NCI-H446 treated with DMSO at 0.1 percent for 48 hours (cell line): ENCODE measurements around the gene VPS37B.
"Not testable (repeated sequence)": the region's sequence is repeated elsewhere in the genome, so short reads cannot be mapped to it uniquely, and the experiment has no call there.

Experiments used
- DNase-seq: peaks from one replicate; lab custom pipeline; 2025; lab: John Stamatoyannopoulos, UW

VPS37B gene

DNA sequence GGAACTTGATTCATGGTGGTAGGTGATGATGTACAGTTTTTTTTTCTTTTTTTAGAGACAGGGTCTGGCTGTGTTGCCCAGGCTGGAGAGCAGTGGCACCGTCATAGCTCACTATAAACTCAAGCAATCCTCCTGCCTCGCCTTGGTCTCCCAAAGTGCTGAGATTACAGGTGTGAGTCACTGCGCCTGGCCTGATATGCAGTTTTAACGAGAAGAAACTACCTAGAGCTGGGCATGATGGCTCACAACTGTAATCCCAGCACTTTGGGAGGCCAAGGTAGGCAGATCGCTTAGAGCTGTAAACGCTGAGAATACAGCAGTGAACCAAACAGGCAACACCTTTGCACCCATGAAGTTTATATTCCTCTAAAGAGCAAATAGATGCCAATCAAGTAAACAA, 13.0 kb upstream of the VPS37B start:
- no peak for DNase-seq

DNA sequence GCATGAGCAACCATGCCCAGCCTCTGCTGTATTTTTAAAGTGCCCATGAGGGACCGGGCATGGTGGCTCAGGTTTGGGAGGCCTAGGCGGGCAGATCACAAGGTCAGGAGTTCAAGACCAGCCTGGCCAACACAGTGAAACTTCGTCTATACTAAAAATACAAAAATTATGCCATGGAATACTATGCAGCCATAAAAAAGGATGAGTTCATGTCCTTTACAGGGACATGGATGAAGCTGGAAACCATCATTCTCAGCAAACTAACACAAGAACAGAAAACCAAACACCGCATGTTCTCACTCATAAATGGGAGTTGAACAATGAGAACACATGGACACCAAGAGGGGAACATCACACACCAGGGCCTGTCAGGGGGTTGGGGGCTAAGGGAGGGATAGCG, 9.3 kb upstream of the VPS37B start:
- not testable (repeated sequence) for DNase-seq

DNA sequence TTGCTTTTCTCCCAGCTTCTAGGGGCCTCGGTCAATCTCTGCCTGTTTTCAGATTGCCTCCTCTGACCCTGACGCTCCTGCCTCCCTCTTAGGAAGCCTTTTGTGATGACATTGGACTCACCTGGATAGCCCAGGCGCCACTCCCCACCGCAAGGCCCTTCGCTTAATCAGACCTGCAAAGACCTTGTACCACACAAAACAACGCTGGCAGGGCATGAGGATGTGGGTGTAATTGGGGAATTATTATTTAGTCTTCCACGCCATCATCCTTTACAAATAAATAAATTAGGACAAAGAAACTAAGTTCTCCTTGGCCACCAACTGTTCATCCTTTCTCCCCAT, 7.7 kb upstream of the VPS37B start:
- DNase-seq = no peak

- no peak for DNase-seq
Measured at GRCh38 chr12:122902854-122903692, 7.1 kb upstream of the VPS37B start.

DNA sequence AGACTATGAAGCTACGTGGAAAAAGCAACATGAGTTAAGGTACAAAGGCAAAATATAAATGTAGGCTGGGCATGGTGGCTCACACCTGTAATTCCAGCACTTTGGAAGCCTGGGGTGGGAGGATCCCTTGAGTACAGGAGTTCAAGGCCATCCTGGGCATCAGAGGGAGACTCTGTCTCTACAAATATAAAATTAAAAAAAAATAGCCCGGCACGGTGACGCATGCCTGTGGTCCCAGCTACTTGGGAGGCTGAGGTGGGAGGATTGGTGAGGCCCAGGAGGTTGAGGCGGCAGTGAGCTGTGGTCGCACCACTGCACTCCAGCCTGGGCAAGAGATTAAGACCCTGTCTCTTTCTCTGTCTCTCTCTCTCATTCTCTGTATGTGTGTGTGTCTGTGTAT, 4.0 kb upstream of the VPS37B start:
- no peak for DNase-seq

- DNase-seq = no peak
Measured at GRCh38 chr12:122896662-122897061, 738 bp upstream of the VPS37B start.

GRCh38 chr12:122895320-122895703, 612 bp downstream of the VPS37B start:
- no peak for DNase-seq

GRCh38 chr12:122894193-122895121, 1.5 kb downstream of the VPS37B start:
- DNase-seq = no peak

DNA sequence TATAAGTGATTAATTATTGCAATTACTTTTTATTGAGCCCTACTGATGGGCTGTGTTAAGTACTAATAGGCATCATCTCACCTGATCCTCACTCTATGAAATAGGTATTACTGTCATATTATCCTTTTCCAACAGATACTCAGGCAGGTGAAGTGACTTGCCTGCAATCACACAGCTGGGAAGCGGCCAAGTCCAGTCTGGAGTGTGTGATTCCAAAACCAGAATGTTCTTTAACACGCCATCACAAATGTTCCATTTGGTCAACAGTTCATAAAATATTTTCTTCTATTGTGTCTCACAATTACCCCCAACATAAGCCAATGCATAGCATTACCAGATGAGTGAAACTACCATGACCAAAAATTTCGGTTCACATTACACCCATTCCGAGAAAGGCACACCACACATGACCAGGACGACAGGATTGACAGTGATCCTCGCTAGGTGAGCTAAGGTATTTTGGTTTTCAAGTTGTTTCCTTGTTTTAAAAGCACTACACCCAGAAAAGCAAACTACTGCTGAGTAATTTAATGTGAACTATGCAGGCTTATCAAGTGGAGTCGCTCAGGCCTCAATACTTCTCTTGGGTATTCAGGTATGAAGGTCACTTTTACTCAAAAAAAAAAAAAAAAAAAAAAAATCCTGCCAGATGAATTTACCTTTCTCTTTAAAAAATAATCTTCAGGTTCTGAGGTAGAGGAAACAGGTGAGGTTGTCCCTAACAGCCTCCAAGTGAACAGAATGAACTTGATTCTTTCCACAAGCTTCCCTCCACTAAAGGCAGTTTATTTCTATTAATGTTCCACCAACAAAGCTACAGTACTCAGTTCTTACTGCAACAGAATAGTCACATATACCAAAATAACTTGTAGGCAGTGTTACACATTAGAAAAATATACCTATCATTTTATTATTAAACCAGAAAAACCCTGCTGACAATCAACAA, 2.4 kb downstream of the VPS37B start:
- DNase-seq = no peak

- DNase-seq = not testable (repeated sequence)
Measured at GRCh38 chr12:122892724-122893123, 3.2 kb downstream of the VPS37B start.

- DNase-seq = no peak
Measured at GRCh38 chr12:122891661-122892525, 4.0 kb downstream of the VPS37B start.

DNA sequence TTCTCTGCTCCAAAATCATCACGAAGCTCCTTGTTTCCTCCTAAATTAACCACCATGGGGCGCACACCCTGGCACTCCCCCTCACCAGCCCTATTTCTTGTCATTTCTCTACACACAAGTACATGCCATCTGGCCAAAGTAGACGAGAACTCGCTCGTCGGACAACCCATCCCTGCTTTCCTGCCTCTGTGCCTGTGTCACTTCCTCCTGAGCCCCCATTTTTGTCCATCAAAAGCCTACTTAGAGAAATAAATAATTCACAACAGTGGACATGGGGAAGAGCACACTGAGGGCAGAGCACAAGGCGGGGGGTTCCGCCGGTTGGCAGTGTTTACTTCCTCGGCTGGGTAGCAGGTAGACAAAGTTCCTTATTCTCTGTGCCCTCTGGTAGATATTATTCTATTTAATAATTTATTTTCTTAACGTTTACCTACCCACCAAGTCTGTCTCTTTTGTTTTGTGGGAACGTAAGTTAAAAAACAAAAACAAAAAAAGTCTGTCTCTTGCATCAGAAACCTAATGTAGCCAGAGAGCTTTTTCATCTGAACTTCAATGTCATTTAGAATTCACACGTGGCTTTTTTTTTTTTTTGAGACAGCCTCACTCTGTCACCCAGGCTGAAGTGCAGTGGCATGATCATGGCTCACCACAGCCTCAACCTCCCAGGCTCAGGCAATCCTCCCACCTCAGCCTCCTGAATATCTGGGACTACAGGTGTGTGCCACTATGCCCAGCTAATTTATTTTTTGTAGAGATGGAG, 6.0 kb downstream of the VPS37B start:
- DNase-seq = no peak

DNA sequence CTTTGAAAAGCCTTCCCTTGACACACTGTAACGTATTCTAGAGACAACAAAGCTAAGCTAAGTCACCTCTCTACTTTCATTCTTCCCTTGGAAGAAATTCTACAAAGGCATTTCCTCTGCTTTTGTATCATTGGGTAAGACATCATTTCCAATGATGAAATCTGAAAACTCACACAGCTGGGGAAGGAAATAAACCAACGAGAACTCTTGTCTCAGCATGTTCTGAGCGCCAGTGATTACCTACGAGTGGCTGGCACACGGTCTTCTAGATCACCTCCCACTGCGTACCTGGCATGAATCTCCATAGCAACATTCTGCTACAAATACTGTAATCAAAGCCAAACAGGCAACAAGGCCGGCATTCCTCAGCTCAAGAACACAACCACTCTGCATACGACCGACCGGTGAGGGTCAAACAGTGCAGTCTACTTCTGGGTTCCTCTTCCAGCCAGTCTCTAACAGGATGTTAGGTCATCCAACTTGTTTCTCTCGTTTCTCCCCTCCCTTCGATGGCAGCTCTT, 7.6 kb downstream of the VPS37B start:
- no peak for DNase-seq

DNA sequence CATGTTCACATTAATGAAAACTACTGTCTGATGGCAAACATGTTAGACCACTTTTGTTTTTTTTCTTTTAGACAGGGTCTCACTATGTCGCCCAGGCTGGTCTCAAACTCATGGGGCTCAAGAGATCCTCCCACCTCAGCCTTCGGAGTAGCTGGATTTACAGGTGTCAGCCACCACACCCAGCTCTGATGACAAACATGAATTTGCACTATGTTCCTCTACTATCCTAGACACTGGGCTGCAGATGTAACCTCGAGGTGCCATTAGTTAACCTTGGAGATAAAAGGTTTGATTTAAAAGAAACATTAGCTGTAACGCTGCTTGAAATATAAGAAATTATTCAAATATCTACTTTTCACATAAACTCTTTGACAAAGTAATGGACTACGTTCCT, 8.1 kb downstream of the VPS37B start:
- no peak for DNase-seq

GRCh38 chr12:122886851-122887818, 8.8 kb downstream of the VPS37B start:
- no peak for DNase-seq

DNA sequence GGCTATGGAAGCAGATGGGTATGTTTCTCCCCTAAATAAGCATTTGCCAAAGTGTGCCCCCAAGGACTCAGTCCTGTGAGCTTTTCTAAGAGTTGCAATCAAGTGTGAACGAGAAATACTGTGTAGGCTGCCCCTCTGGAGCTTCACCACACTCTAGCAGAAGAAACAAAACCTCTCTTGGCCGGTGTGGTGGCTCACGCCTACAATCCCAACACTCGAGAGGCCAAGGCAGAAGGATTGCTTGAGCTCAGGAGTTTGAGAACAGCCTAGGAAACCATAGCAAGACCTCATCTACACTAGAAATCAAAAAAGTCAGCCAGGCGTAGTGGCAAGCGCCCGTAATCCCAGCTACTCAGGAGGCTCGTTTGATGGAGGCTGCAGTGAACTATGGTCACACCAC, 9.8 kb downstream of the VPS37B start:
- DNase-seq = no peak

GRCh38 chr12:122884860-122885259, 11.1 kb downstream of the VPS37B start:
- DNase-seq = no peak

DNA sequence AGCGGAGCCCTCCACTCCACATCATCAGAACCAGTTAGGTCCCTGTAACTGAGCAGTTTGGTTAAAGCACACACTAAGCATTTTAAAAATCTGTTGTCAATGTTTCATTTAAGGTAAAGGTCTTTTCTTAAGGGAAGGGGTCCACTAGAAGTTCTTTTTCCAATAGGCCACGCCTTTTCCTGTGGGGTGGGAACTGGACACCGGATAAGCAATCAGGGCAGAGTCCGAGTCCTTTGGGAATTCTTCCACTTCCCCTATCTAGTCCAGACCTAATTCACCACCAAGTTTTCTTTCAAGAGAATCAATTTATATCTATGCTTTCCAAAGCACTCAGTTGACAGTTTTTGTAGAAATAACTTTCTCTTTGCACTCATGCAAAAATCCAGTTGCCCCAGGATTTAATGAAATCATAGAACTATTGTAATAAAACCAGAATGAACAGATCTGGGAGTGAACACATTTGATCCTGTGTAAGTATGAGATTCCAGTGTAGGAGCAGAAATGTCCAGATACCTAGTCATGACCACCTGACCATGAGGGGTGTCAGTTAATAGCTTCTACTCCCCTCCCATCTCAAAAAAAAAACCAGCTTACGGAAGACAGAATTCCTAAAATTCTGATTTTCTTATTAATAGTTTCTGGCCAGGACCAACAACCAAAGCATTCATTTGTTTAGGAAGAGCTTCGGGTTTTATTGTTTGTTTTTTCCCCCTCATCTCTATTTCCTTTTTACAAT, 11.7 kb downstream of the VPS37B start:
- DNase-seq = no peak
